HepG2 (cell line): ENCODE results near the gene CEP131. TPM values are rescaled to one million over a fixed set of nuclear protein-coding genes. Genes with fewer than 3 reads are reported as not detected.
A peak's percentile ranks its signal among the peaks of the same experiment; 100 is the strongest.

Source experiments
- AHR ChIP-seq: IDR thresholded peaks from 2 replicates; pipeline ENCODE4 v1.6.1; 2018; ENCODE audit warnings: missing genetic modification reagents, missing compliant biosample characterization
- ARHGAP35 ChIP-seq: sonication (generic); formaldehyde crosslinking; IDR thresholded peaks from 2 replicates; pipeline ENCODE4 v1.9.0; 2022; ENCODE audit warnings: mild to moderate bottlenecking, inconsistent platforms, moderate library complexity, missing genetic modification reagents, borderline replicate concordance
- BRD4 ChIP-seq: sonication (generic); formaldehyde crosslinking; IDR thresholded peaks from 2 replicates; pipeline ENCODE4 v1.4.0; 2020; ENCODE audit warnings: missing genetic modification reagents
- BRF2 ChIP-seq: sonication (generic); formaldehyde crosslinking; IDR thresholded peaks from 2 replicates; pipeline ENCODE4 v1.8.1; 2022; ENCODE audit warnings: mild to moderate bottlenecking, missing genetic modification reagents
- CREB1 ChIP-seq, 2 experiments: fragments of 450-650 bp in 1 of 2; IDR thresholded peaks; 2 replicates each; pipeline ENCODE4 v1.6.1; 2016 to 2017; ENCODE audit warnings: control low read depth in 1 of 2, mild to moderate bottlenecking in 1 of 2, missing compliant biosample characterization in 1 of 2, missing genetic modification characterization in 1 of 2
- KDM2A ChIP-seq: sonication (generic); formaldehyde crosslinking; IDR thresholded peaks from 2 replicates; pipeline ENCODE4 v1.4.0; 2020; ENCODE audit warnings: low read depth, missing genetic modification reagents, borderline replicate concordance
- NR2C2 ChIP-seq: sonication (generic); formaldehyde crosslinking; IDR thresholded peaks from 2 replicates; pipeline ENCODE4 v1.4.0; 2020; ENCODE audit warnings: missing genetic modification reagents, mild to moderate bottlenecking, moderate library complexity, borderline replicate concordance
- ONECUT2 ChIP-seq: sonication (generic); formaldehyde crosslinking; IDR thresholded peaks from 2 replicates; pipeline ENCODE4 v1.4.0; 2020; ENCODE audit warnings: missing genetic modification reagents
- PAWR ChIP-seq: sonication (generic); formaldehyde crosslinking; IDR thresholded peaks from 2 replicates; pipeline ENCODE4 v1.4.0; 2020; ENCODE audit warnings: missing genetic modification reagents, mild to moderate bottlenecking, borderline replicate concordance
- PRDM15 ChIP-seq: sonication (generic); formaldehyde crosslinking; IDR thresholded peaks from 2 replicates; pipeline ENCODE4 v1.4.0; 2020; ENCODE audit warnings: missing genetic modification reagents
- SAP130 ChIP-seq: IDR thresholded peaks from 2 replicates; pipeline ENCODE4 v1.6.1; 2016; ENCODE audit warnings: low read depth
- SOX6 ChIP-seq, 2 experiments: fragments of 450-650 bp in 1 of 2; sonication (generic) in 1 of 2; formaldehyde crosslinking in 1 of 2; IDR thresholded peaks; 2 replicates each; pipeline versions ENCODE4 v1.4.0 to v1.6.1; 2017 to 2020; ENCODE audit warnings: antibody characterized with exemption in 1 of 2, mild to moderate bottlenecking in 1 of 2, missing genetic modification reagents in 1 of 2
- TARDBP ChIP-seq: sonication (generic); formaldehyde crosslinking; IDR thresholded peaks from 2 replicates; pipeline ENCODE4 v1.8.0; 2022; ENCODE audit warnings: mild to moderate bottlenecking, missing genetic modification reagents
- ZBTB2 ChIP-seq: sonication (generic); formaldehyde crosslinking; IDR thresholded peaks from 2 replicates; pipeline ENCODE4 v1.8.0; 2022; ENCODE audit warnings: low read depth, missing genetic modification reagents
- ZBTB3 ChIP-seq: sonication (generic); formaldehyde crosslinking; IDR thresholded peaks from 2 replicates; pipeline ENCODE4 v1.4.0; 2020; ENCODE audit warnings: low read depth, mild to moderate bottlenecking, moderate library complexity, missing genetic modification reagents, borderline replicate concordance
- ZBTB42 ChIP-seq: sonication (generic); formaldehyde crosslinking; IDR thresholded peaks from 2 replicates; pipeline ENCODE4 v1.5.0; 2020; ENCODE audit warnings: mild to moderate bottlenecking, missing genetic modification reagents
- ZNF12 ChIP-seq: sonication (generic); formaldehyde crosslinking; IDR thresholded peaks from 2 replicates; pipeline ENCODE4 v1.5.0; 2020; ENCODE audit warnings: missing genetic modification reagents
- ZNF253 ChIP-seq: sonication (generic); formaldehyde crosslinking; IDR thresholded peaks from 2 replicates; pipeline ENCODE4 v1.8.0; 2022; ENCODE audit warnings: mild to moderate bottlenecking, missing genetic modification reagents, borderline replicate concordance
- ZNF446 ChIP-seq: sonication (generic); formaldehyde crosslinking; IDR thresholded peaks from 2 replicates; pipeline ENCODE4 v1.5.0; 2020; ENCODE audit warnings: mild to moderate bottlenecking, missing genetic modification reagents
- ZNF451 ChIP-seq: sonication (generic); formaldehyde crosslinking; IDR thresholded peaks from 2 replicates; pipeline ENCODE4 v1.5.0; 2020; ENCODE audit warnings: mild to moderate bottlenecking, missing genetic modification reagents
- ZNF724P ChIP-seq: sonication (generic); formaldehyde crosslinking; IDR thresholded peaks from 2 replicates; pipeline ENCODE4 v1.8.0; 2022; ENCODE audit warnings: missing genetic modification reagents, borderline replicate concordance
- ZNF772 ChIP-seq: sonication (generic); formaldehyde crosslinking; IDR thresholded peaks from 2 replicates; pipeline ENCODE4 v1.5.0; 2020; ENCODE audit warnings: mild to moderate bottlenecking, missing genetic modification reagents
- ZNF773 ChIP-seq: sonication (generic); formaldehyde crosslinking; IDR thresholded peaks from 2 replicates; pipeline ENCODE4 v1.4.0; 2020; ENCODE audit warnings: missing genetic modification reagents, borderline replicate concordance
- polyA plus RNA-seq, 8 experiments: library from polyadenylated mRNA; depleted of rRNA in 3 of 8; stranded (reverse) in 7 of 8; unstranded in 1 of 8; fragments of >200 nt; fragmentation: Illumina TruSeq in 4 of 8; extraction: Trizol in 4 of 8; gene quantifications; 2 replicates each; pipeline versions ENCODE4 v1.2.1 to v1.2.3, GENCODE V29; 2011 to 2016; ENCODE audit warnings: low read depth in 4 of 8, missing spikeins in 1 of 8, mixed read lengths in 1 of 8; ENCODE audit not compliant: insufficient read depth in 1 of 8
- total RNA-seq, 5 experiments: library from RNA; depleted of rRNA; stranded (reverse); fragments of >200 nt; fragmentation: Illumina TruSeq; extraction: Trizol; gene quantifications; 2 replicates each; pipeline ENCODE4 v1.2.3, GENCODE V29; 2016; ENCODE audit warnings: low read depth in 1 of 5

CEP131 gene
- total and polyA plus RNA-seq, 2 of the 13 experiments (the other 11 are each of a cell fraction or from before 2014, with no cell fraction given) = 5.0 to 16.8 TPM

- TF ChIP-seq ZNF253 (CRISPR knock-in tag) (0 out of 2 replicates have a peak, but pooled peaks have one; percentile 9), ZNF724P (CRISPR knock-in tag) (0 out of 2 replicates have a peak, but pooled peaks have one; percentile 37), BRF2 (CRISPR knock-in tag) (0 out of 2 replicates have a peak, but pooled peaks have one; percentile 64), ZNF446 (CRISPR knock-in tag) (0 out of 2 replicates have a peak, but pooled peaks have one; percentile 26), ZBTB42 (CRISPR knock-in tag) (peak; percentile 74; the same call in 1 of the 2 replicates), AHR (CRISPR knock-in tag) (no peak), ZBTB3 (0 out of 2 replicates have a peak, but pooled peaks have one; percentile 21), BRD4 (CRISPR knock-in tag) (no peak; the same call in 1 of the 2 replicates), NR2C2 (CRISPR knock-in tag) (peak; percentile 33; the same call in 1 of the 2 replicates), ZNF773 (CRISPR knock-in tag) (0 out of 2 replicates have a peak, but pooled peaks have one; percentile 30), ZNF451 (CRISPR knock-in tag) (no peak; the same call in 1 of the 2 replicates), ARHGAP35 (CRISPR knock-in tag) (no peak; the same call in 1 of the 2 replicates), ZBTB2 (CRISPR knock-in tag) (no peak), ONECUT2 (no peak; the same call in 1 of the 2 replicates), SAP130 (0 out of 2 replicates have a peak, but pooled peaks have one; percentile 26), PAWR (CRISPR knock-in tag) (no peak; the same call in 1 of the 2 replicates), CREB1 (IDR thresholded peaks at IDR 0.05) (no peak), CREB1 (CRISPR knock-in tag; IDR thresholded peaks at IDR 0.05) (no peak), TARDBP (CRISPR knock-in tag) (0 out of 2 replicates have a peak, but pooled peaks have one; percentile 12), KDM2A (CRISPR knock-in tag) (peak; percentile 80), SOX6 (IDR thresholded peaks at IDR 0.05) (no peak), SOX6 (CRISPR knock-in tag; IDR thresholded peaks at IDR 0.05) (peak; percentile 74), ZNF12 (CRISPR knock-in tag) (no peak), PRDM15 (CRISPR knock-in tag) (0 out of 2 replicates have a peak, but pooled peaks have one; percentile 17), ZNF772 (CRISPR knock-in tag) (no peak)
These were observed 21.7 kb upstream of the CEP131 start (continued) for GRCh38 chr17:81244358-81245023.
